GM20000 (cell line): ENCODE data around the gene BCL11A.

Experiments
- DNase-seq: peaks from one replicate; pipeline ENCODE4 v3.0.0; 2012; ENCODE audit warnings: low spot score
- TF ChIP-seq, protein P1 (sequence below): IDR thresholded peaks from 2 replicates; pipeline ENCODE4 v1.5.1; 2012; ENCODE audit warnings: mild to moderate bottlenecking, control low read depth; ENCODE audit errors: extremely low read depth, missing control alignments

The BCL11A gene

DNA sequence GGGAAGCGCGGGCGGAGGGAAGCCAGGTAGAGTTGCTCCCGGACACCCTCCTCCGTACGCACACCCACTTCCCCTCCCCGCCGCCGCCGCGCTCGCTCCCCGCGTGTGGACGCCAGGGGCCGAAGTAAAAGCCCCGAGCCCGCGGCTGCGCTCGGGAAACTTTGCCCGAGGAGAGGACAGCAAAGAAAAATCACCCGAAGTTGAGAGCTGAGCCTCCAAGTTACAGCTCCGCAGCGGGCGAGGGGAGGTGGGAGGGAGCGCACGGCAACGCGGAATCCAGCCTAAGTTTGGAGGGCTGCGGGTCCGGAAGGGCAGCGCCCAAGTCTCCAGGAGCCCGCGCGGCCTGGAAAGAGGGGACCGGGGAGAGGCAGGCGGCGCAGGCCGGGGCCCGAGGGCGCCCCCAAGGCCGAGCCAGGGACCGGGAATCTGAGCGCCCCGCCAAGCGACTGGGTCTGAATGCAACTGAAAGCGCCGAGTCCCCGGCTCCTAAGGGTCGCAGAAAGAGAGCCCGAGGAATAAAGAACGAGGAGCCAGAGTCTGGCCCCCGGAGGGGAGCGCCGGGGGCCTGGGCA lies 706 bp upstream of the BCL11A start:
- TF ChIP-seq, protein P1, sequence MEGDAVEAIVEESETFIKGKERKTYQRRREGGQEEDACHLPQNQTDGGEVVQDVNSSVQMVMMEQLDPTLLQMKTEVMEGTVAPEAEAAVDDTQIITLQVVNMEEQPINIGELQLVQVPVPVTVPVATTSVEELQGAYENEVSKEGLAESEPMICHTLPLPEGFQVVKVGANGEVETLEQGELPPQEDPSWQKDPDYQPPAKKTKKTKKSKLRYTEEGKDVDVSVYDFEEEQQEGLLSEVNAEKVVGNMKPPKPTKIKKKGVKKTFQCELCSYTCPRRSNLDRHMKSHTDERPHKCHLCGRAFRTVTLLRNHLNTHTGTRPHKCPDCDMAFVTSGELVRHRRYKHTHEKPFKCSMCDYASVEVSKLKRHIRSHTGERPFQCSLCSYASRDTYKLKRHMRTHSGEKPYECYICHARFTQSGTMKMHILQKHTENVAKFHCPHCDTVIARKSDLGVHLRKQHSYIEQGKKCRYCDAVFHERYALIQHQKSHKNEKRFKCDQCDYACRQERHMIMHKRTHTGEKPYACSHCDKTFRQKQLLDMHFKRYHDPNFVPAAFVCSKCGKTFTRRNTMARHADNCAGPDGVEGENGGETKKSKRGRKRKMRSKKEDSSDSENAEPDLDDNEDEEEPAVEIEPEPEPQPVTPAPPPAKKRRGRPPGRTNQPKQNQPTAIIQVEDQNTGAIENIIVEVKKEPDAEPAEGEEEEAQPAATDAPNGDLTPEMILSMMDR: no peak
- DNase-seq: peak; percentile 44

DNA sequence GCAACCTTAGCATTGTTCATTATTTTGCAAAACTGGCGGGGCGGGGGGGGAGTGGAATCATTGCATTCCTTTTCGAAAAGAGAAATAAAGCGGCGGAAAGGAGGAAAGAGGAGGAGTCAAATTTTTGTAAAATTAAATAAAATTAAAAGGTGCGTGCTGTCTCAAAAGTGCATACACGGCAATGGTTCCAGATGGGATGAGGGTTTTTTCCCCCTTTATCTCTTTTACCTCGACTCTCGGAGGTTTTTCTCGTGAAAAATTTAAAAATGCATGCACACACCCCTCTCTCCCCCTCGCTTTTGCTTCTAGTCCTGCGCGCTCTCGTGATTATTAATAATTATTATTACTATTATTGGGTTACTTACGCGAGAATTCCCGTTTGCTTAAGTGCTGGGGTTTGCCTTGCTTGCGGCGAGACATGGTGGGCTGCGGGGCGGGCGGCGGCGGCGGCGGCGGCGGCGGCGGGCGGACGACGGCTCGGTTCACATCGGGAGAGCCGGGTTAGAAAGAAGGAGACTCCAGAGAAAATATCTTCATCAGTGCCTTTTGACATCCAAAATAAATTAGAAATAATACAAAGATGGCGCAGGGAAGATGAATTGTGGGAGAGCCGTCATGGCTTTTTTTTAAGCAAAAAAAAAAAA lies 481 bp downstream of the BCL11A start:
- TF ChIP-seq, protein P1: no peak
- DNase-seq: no peak

DNA sequence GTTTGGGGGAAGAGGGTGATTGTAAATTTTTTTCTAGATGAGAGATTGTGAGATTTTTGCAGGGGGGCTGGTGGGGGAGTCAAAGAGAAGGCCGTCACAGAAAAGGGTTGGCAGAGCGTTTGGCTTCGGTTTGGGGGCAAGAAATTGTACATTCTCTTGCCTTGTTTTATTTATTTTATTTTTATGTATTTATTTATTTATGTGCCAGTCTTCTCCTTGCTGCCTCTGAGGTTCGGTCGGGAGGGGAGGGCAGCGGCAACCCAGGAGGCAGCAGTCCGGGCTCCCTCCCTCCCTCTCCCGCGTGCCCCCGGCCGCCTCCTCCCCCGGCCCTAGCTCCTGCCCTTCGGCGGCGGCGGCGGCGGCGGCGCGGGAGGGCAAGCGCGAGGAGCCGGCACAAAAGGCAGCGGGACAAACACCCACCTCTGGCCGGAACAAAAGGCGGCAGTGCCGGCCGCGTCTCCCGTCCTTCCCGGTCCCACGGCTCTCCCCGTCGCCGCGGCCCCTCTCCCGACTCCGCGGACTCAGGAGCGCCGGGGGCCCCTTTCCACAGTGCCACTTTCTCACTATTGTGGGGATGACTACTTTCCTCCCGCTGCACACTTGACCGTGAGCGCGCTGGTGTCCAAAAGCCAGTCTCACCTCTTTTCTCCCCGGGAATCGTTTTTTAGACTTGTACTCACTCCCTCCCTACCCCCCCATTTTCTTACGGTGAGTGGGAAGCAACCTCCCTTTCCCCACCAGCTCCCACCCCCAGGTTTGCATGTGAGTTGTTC lies 1.2 kb downstream of the BCL11A start:
- peak; percentile 41 for DNase-seq
- TF ChIP-seq, protein P1: no peak

DNA sequence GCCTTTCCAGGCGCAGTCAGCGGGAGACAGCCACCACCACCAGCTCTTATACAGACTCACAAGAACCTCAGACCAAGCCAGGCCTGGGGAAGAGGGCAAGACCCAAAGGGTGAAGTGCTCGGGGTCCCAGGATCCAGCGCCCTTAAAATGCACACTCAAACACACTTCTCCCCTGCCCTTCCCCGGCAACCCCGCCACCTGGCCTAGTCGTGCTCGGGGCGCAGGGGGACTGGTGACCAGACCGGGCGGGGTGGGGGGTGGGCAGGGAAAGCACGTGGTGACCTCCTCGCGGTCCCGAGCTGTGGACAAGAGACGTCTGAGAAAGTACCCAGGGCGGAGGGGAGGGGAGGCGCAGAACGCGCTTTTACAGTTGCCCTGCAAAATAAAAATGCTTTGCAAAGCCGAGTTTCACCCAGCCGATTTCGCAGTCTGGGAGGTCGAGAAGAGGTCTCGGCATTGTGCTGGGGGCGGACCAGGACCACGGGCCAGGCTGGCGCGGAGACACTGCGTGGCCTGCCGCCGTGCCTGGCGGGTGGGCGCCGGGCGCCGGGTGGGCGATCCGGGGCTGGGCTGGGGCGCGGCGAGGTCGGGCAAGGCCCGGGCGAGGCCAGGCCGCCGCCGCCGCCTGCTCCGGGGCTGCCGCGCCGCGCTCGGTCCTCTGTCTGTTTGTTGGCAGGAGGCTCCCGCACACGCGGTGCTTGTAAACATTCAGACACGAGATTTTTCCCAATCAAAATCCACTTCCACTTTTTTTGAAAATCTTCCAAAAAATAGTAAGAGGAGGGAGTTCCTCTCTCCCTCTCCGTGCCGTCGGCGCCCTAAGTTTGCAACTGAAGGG lies 2.0 kb downstream of the BCL11A start:
- TF ChIP-seq, protein P1: no peak
- DNase-seq: peak; percentile 29

DNA sequence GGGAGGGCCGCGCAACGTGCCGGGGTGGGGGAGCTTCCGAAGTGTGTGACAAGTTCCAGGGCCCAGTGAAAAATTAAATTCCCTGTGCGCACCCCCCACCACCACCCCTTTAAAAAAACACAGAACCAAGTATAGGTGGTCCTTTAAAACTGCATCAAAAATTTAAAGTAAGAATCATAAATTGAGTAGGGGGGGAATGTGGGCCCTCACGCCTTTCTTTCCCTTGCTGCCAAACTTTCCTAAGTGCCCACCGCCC lies 2.5 kb downstream of the BCL11A start:
- no peak for DNase-seq
- TF ChIP-seq, protein P1: no peak

DNA sequence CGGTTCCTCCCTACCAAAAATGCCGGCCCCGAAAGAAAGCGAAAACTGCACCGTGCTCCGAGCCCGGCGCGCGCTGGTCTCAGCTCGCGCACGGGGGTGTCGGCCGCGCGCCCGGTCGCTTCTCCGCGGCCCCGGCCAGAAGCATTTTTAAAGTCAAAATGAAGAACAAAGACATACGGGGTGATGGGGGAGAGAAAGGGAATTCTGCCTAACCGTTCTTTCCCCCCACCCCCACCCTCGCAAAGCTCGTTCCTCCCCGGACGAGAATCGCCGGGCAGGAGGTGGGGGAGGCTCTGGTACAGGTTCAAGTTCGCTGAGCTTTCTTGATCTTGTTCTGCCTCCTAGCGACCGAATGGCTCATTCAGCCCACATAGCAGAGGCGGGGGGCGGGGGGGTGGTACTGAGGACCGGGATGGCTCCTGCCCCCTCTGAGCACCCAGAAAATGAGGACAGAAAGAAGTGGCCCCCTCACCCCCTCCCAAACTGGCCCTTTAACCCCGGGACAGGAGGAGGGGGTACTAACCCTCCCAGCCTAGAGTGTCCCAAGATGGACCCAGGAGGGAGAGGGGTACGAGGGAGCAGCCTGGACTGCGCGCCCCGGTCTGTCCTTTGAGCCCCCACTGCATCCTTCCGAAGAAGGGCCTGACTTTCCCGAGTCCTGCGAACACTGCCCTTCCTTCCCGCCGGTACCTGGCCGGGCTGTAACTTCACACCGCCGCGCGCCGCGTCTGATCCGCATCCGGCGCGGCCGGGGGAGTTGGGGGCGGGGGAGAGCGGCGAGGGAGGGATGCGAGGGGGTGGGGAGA lies 3.1 kb downstream of the BCL11A start:
- peak; percentile 87 for DNase-seq

More for the DNA sequence above, 3.1 kb downstream of the BCL11A start:
- TF ChIP-seq, protein P1: peak; percentile 91
